ENCODE data around the gene PCSK9. TPM values are rescaled to one million over a fixed set of nuclear protein-coding genes. Genes with fewer than 3 reads are reported as not detected.

PCSK9 gene
- total RNA-seq, 1 experiment from 2014 or later: 38.9 TPM

DNA sequence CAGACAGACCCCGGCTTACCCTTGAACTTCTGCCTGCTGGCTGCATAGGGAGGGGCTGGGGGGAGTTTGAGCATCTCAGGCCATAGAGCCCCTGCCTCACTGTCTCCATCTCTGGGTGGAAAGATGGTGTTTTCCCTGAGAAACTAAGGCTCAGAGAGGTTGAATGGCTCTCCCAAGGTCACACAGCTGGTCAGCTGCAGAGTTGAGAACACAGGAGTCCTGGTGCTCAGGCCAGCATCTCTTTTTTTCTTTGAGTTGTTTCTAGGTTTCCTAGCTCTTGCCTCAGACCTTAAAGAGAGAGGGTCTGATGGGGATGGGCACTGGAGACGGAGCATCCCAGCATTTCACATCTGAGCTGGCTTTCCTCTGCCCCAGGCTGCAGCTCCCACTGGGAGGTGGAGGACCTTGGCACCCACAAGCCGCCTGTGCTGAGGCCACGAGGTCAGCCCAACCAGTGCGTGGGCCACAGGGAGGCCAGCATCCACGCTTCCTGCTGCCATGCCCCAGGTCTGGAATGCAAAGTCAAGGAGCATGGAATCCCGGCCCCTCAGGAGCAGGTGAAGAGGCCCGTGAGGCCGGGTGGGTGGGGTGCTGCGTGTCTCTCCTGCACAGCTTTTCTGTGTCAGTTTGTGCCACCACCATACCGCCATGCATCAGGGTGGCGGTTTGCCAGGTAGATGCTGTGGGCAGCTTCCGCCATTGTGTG is 21.8 kb downstream of the PCSK9 start:
- no peak overlapping the region for H3K27ac ChIP-seq (ENCODE audit: low read depth, low read length, poor library complexity, severe bottlenecking)
- no peak overlapping the region for H3K4me3 ChIP-seq (ENCODE audit: low read depth, low read length, poor library complexity, severe bottlenecking)
- TF ChIP-seq, protein P1, sequence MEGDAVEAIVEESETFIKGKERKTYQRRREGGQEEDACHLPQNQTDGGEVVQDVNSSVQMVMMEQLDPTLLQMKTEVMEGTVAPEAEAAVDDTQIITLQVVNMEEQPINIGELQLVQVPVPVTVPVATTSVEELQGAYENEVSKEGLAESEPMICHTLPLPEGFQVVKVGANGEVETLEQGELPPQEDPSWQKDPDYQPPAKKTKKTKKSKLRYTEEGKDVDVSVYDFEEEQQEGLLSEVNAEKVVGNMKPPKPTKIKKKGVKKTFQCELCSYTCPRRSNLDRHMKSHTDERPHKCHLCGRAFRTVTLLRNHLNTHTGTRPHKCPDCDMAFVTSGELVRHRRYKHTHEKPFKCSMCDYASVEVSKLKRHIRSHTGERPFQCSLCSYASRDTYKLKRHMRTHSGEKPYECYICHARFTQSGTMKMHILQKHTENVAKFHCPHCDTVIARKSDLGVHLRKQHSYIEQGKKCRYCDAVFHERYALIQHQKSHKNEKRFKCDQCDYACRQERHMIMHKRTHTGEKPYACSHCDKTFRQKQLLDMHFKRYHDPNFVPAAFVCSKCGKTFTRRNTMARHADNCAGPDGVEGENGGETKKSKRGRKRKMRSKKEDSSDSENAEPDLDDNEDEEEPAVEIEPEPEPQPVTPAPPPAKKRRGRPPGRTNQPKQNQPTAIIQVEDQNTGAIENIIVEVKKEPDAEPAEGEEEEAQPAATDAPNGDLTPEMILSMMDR (conservative IDR thresholded peaks at IDR 0.05; ENCODE audit: low read depth, low read length): no peak
- no peak for TF ChIP-seq EZH2 (IDR thresholded peaks at IDR 0.05; ENCODE audit: borderline replicate concordance, low read depth, low read length, poor library complexity, severe bottlenecking)
- H3K4me1 ChIP-seq (ENCODE audit: insufficient read depth, low read length, poor library complexity, severe bottlenecking): no peaks in the 10 kb centered on the region
- no peaks in the 10 kb centered on the region for H3K27me3 ChIP-seq (replicated peaks; ENCODE audit: insufficient read depth, low read depth, low read length, poor library complexity)
- no peaks in the 10 kb centered on the region for H3K9me3 ChIP-seq (ENCODE audit: low read depth, low read length, poor library complexity, severe bottlenecking)
- intact Hi-C loops (cut with micrococcal nuclease; ENCODE audit: unreplicated experiment): no loop called here
- no peak for DNase-seq (ENCODE audit: low spot score)
- POLR2A ChIA-PET (ENCODE audit: low non-redundant PET): no interaction called here
- CTCF ChIA-PET: no interaction called here
- BruUV-seq (replicated peaks): no TSS peak
- peaks cover 61% of the 10 kb centered on the region for H3K36me3 ChIP-seq (ENCODE audit: insufficient read depth, low read length, poor library complexity, severe bottlenecking)

DNA sequence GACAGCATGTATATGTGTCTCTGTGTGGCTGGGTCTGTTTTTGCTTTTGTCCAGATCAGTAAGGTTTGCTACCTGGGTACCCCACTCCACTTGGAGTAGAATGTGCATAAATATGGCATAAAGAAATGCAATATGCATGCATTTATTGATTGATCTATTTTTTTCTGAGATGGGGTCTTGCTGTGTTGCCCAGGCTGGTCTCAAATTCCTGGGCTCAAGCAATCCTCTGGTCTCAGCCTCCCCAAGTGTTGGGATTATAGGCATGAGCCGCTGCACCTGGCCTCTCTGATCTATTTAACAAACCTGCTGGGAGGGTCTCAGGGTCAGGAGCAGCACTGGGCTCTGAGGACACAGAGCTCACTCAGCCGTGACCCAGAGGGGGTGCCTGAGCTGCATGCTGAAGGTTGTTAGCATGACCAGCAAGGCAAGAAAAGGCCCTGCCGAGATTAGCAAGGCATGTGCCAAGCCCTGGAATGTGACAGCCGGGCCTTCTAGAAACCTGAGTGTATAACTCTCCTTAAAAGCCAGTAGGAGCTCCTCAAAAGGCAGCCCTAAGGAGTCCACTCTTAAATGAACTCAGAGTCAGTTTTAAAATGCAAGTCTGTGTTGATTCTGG is 22.5 kb downstream of the PCSK9 start:
- no peak for DNase-seq (ENCODE audit: low spot score)
- Histone ChIP-seq H3K36me3 (ENCODE audit: insufficient read depth, low read length, poor library complexity, severe bottlenecking) (peaks cover 62% of the 10 kb centered on the region), H3K27ac (ENCODE audit: low read depth, low read length, poor library complexity, severe bottlenecking) (no peak overlapping the region), H3K4me1 (ENCODE audit: insufficient read depth, low read length, poor library complexity, severe bottlenecking) (no peaks in the 10 kb centered on the region), H3K4me3 (ENCODE audit: low read depth, low read length, poor library complexity, severe bottlenecking) (no peak overlapping the region), H3K27me3 (replicated peaks; ENCODE audit: insufficient read depth, low read depth, low read length, poor library complexity) (no peaks in the 10 kb centered on the region), H3K9me3 (ENCODE audit: low read depth, low read length, poor library complexity, severe bottlenecking) (no peaks in the 10 kb centered on the region)
- intact Hi-C loops (cut with micrococcal nuclease; ENCODE audit: unreplicated experiment): no loop called here
- no peak for TF ChIP-seq EZH2 (IDR thresholded peaks at IDR 0.05; ENCODE audit: borderline replicate concordance, low read depth, low read length, poor library complexity, severe bottlenecking)
- TF ChIP-seq, protein P1 (conservative IDR thresholded peaks at IDR 0.05; ENCODE audit: low read depth, low read length): no peak
- CTCF ChIA-PET: no interaction called here
- no TSS peak for BruUV-seq (replicated peaks)
- POLR2A ChIA-PET (ENCODE audit: low non-redundant PET): no interaction called here

DNA sequence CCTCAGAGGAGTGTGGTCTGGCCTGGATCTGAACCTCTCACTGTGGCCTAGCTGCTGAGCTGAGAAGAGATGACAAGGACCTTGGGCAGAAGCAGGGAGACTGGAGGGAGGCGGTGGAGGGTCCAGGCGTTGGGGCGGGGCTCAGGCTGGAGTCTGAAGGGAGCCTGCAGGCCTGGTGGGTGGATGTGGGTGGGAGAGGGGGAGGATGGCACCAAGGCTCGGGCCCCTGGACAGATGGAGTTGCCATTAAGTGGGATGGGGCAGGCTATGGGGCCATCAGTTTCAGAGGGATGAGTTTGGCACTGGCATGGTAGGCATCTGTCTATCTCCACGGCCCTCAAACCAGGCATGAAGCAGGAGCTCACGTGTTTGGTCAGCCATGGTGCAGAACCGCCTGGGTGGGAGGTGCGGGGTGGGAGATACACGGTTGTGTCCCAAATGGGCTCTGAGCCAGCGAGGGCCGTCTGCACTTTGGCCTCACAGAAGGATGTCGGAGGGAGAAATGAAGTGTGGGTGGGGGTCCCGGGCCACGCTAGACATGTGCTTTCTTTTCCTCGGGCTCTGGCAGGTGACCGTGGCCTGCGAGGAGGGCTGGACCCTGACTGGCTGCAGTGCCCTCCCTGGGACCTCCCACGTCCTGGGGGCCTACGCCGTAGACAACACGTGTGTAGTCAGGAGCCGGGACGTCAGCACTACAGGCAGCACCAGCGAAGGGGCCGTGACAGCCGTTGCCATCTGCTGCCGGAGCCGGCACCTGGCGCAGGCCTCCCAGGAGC is 23.6 kb downstream of the PCSK9 start:
- intact Hi-C loops (cut with micrococcal nuclease; ENCODE audit: unreplicated experiment): no loop called here
- BruUV-seq (replicated peaks): no TSS peak
- ChIA-PET POLR2A (ENCODE audit: low non-redundant PET) (no interaction called here), CTCF (interaction anchor here (0.6 kb wide), 1 partner anchor 1556 kb away, joined by 3 read pairs; no protein-coding TSS in a partner anchor)
- Histone ChIP-seq H3K27me3 (replicated peaks; ENCODE audit: insufficient read depth, low read depth, low read length, poor library complexity) (no peaks in the 10 kb centered on the region), H3K36me3 (ENCODE audit: insufficient read depth, low read length, poor library complexity, severe bottlenecking) (peaks cover 60% of the 10 kb centered on the region), H3K27ac (ENCODE audit: low read depth, low read length, poor library complexity, severe bottlenecking) (no peak overlapping the region), H3K4me3 (ENCODE audit: low read depth, low read length, poor library complexity, severe bottlenecking) (no peak overlapping the region), H3K4me1 (ENCODE audit: insufficient read depth, low read length, poor library complexity, severe bottlenecking) (no peaks in the 10 kb centered on the region), H3K9me3 (ENCODE audit: low read depth, low read length, poor library complexity, severe bottlenecking) (no peaks in the 10 kb centered on the region)
- TF ChIP-seq, protein P1 (conservative IDR thresholded peaks at IDR 0.05; ENCODE audit: low read depth, low read length): no peak
- TF ChIP-seq EZH2 (IDR thresholded peaks at IDR 0.05; ENCODE audit: borderline replicate concordance, low read depth, low read length, poor library complexity, severe bottlenecking): no peak
- DNase-seq (ENCODE audit: low spot score): no peak

Measured in A673 (cell line).